Aortic smooth muscle cell (primary cell): Measurements from ENCODE around the gene AAK1. TPM values are rescaled to one million over a fixed set of nuclear protein-coding genes. Genes with fewer than 3 reads are reported as not detected.

Experiments used
- total RNA-seq: library from RNA; depleted of rRNA; stranded (reverse); fragments of >200 nt; gene quantifications from 2 replicates; pipeline ENCODE4 v1.2.3, GENCODE V29; 2014

Gene AAK1
- 24.6 and 44.6 TPM in 2 replicates for total RNA-seq

DNA sequence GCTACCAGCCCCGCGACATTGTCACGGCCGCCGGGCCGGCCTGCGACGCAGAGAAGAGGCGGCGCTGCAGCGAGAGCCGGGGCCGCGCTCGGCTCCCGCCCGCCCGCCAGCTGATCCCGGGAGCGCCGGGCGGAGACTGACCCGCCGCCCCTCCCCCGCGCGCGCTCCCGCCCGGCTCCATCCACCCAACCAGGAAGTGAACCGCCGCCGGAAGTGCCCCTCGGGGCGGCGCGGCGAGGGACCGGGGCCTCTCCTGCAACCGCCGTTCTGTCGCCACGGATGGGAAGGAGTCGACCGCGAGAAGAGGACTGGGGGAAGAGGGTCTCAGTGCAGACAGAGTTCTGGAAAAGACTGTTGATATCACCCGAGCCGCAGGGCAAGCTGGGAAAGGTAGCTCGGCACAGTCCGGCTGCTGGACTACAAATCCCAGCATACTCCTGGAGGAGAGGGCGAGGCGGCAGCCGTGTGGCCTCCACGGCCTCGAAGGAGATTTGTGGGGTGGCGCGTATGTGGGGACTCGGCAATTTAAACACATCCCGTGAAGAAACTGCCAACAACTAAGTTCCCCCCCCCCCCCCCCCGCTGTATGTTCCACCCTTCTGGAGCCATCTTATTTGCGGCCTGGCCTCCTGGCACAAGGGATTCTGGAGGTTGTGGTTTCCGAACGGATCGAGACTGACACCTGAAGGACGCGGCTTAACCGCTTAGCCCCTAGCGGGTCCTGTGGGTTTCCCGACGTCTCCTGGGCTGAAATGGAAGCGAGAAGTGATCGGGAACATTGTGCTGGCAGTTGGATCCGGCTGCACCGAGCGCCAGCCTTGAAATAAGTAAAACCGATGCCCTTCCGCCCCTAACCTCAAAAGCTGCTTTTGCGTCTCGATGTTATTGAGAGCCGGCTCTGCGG, at the start of gene AAK1:
AAK1 (minus strand) TSS at position 138 of the 904 bp plus-strand sequence. CDS start 699 bp downstream, outside the sequence.

DNA sequence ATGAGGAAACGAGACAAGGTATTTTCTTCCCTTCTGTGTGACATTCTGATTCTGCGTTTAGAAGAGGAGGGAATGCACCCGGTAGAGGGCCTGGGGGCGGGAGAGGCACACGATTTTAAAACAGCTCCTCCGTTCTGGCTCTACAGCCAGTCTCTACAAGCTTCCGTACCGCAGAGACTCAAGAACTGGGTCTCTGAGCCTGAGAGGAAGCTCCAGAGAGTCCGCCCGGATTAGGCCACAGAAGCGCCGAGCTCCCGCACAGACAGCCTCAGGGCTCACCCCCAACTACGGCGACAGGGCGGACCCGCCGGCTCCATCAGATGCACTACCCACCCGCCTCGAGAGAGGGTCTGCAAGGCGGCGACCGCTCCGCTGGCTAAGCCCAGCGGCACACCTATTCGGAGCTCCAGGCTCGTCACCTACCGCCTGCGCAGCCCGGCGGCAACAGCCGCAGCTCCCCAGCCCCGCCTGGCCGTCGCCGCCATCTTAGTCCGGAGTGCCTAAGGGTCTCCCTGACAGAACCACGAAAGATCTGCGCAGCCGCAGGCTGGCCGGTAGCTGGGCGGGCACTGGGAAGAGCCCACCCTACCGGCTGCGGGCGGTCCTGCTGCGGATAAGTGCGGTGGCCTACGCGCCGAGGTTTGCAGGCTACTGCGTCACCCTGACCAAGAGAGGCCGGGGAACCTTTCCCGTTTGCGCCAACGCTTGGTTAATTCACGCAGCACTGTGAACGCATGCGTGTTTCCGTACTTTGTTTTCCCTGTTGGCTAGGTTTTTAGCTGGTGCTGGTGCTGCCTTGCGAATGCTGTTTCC, 206.4 kb downstream of the AAK1 start, which contains the start of gene NFU1:
NFU1 (minus strand) TSS at position 498 of the 813 bp plus-strand sequence; CDS start at position 485, 13 bp downstream.

Other genes with a start within 250 kb of the AAK1 start
- 48.7 and 64.4 TPM in 2 replicates for gene NFU1, start 206.3 kb downstream of the AAK1 start, total RNA-seq
- 49.0 and 53.6 TPM in 2 replicates for gene ANXA4, start 98.4 kb upstream of the AAK1 start, total RNA-seq
- 7.0 TPM in 2 replicates for gene GMCL1, start 185.9 kb upstream of the AAK1 start, total RNA-seq